Measurements from ENCODE around the gene PDE6B. TPM values are rescaled to one million over a fixed set of nuclear protein-coding genes. Genes with fewer than 3 reads are reported as not detected.

PDE6B gene
- total and polyA plus RNA-seq, 2 of the 13 experiments (the other 11 are each of a cell fraction or from before 2014, with no cell fraction given): 0.38 to 0.40 TPM

DNA sequence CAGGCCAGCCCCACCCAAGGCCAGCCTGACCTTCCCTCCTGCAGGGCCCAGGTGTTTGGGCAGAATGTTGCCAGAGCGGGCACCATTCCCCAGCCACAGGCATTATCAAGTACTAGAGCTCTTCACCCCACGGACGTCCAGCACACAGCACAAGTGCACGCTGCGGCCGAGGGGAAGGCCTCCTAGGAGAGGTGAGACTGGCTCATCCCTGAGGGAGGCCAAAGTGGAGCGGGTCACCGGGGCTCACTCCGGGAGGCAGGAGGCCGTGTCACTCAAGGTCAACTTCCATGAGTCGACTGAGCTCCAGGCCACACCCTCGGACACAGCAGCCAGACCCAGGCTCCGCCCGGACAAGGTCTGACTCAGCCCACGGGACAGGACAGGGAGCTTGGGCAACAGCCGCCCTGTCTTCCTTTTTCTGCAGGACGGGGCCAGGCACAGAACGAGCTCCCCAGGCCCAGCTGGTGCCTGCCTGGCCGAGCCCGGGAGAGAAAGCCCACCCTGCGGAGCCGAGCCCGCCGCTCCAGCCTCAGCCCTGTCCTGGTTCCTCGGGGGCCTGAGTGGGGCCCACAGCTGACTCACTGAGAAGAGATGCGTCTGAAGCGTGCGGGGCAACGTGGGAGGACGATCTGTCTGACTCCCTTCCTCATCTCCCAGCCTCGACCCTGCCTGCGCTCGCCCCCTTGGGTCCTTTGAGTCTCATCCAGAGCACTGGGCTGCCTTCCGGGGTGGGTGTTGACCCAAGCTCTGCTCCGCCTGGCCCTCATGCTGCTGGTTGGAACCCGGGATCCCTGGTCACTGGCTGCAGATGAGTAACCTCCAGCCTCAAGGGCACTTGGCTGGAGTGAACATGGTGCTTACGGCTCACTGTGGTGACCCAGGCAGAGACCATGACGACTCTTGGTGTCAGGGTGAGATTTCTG lies 61.9 kb downstream of the PDE6B start (continued):
- TF ChIP-seq CHD4 (IDR thresholded peaks at IDR 0.05; ENCODE audit: borderline replicate concordance, low read length): no peak
- TF ChIP-seq, protein P1, sequence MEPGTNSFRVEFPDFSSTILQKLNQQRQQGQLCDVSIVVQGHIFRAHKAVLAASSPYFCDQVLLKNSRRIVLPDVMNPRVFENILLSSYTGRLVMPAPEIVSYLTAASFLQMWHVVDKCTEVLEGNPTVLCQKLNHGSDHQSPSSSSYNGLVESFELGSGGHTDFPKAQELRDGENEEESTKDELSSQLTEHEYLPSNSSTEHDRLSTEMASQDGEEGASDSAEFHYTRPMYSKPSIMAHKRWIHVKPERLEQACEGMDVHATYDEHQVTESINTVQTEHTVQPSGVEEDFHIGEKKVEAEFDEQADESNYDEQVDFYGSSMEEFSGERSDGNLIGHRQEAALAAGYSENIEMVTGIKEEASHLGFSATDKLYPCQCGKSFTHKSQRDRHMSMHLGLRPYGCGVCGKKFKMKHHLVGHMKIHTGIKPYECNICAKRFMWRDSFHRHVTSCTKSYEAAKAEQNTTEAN (CRISPR knock-in tag; conservative IDR thresholded peaks at IDR 0.05): peak; percentile 40; the same call in 1 of the 2 replicates
- TF ChIP-seq NR2C2 (CRISPR knock-in tag; IDR thresholded peaks at IDR 0.05; ENCODE audit: borderline replicate concordance): peak; percentile 70; the same call in 1 of the 2 replicates
- TF ChIP-seq DPF2 (CRISPR knock-in tag; IDR thresholded peaks at IDR 0.05; ENCODE audit: borderline replicate concordance, low read depth): no peak; the same call in 1 of the 2 replicates
- no peak for TF ChIP-seq SRF (IDR thresholded peaks at IDR 0.05; ENCODE audit: low read depth, low read length)
- TF ChIP-seq AKAP8 (CRISPR knock-in tag; IDR thresholded peaks at IDR 0.05): no peak
- TF ChIP-seq, protein P2, sequence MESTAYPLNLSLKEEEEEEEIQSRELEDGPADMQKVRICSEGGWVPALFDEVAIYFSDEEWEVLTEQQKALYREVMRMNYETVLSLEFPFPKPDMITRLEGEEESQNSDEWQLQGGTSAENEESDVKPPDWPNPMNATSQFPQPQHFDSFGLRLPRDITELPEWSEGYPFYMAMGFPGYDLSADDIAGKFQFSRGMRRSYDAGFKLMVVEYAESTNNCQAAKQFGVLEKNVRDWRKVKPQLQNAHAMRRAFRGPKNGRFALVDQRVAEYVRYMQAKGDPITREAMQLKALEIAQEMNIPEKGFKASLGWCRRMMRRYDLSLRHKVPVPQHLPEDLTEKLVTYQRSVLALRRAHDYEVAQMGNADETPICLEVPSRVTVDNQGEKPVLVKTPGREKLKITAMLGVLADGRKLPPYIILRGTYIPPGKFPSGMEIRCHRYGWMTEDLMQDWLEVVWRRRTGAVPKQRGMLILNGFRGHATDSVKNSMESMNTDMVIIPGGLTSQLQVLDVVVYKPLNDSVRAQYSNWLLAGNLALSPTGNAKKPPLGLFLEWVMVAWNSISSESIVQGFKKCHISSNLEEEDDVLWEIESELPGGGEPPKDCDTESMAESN (CRISPR knock-in tag; conservative IDR thresholded peaks at IDR 0.05): 0 out of 2 replicates have a peak, but pooled peaks have one; percentile 42
- TF ChIP-seq, protein P3, sequence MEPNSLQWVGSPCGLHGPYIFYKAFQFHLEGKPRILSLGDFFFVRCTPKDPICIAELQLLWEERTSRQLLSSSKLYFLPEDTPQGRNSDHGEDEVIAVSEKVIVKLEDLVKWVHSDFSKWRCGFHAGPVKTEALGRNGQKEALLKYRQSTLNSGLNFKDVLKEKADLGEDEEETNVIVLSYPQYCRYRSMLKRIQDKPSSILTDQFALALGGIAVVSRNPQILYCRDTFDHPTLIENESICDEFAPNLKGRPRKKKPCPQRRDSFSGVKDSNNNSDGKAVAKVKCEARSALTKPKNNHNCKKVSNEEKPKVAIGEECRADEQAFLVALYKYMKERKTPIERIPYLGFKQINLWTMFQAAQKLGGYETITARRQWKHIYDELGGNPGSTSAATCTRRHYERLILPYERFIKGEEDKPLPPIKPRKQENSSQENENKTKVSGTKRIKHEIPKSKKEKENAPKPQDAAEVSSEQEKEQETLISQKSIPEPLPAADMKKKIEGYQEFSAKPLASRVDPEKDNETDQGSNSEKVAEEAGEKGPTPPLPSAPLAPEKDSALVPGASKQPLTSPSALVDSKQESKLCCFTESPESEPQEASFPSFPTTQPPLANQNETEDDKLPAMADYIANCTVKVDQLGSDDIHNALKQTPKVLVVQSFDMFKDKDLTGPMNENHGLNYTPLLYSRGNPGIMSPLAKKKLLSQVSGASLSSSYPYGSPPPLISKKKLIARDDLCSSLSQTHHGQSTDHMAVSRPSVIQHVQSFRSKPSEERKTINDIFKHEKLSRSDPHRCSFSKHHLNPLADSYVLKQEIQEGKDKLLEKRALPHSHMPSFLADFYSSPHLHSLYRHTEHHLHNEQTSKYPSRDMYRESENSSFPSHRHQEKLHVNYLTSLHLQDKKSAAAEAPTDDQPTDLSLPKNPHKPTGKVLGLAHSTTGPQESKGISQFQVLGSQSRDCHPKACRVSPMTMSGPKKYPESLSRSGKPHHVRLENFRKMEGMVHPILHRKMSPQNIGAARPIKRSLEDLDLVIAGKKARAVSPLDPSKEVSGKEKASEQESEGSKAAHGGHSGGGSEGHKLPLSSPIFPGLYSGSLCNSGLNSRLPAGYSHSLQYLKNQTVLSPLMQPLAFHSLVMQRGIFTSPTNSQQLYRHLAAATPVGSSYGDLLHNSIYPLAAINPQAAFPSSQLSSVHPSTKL (CRISPR knock-in tag; IDR thresholded peaks at IDR 0.05): peak; percentile 33
- peak; percentile 68; the same call in 1 of the 2 replicates for TF ChIP-seq POGZ (CRISPR knock-in tag; IDR thresholded peaks at IDR 0.05)
- TF ChIP-seq KLF11 (CRISPR knock-in tag; IDR thresholded peaks at IDR 0.05): no peak
- TF ChIP-seq ZFP1 (CRISPR knock-in tag; IDR thresholded peaks at IDR 0.05): no peak
- no peak for TF ChIP-seq ZNF589 (CRISPR knock-in tag; conservative IDR thresholded peaks at IDR 0.05)
- TF ChIP-seq, protein P4, sequence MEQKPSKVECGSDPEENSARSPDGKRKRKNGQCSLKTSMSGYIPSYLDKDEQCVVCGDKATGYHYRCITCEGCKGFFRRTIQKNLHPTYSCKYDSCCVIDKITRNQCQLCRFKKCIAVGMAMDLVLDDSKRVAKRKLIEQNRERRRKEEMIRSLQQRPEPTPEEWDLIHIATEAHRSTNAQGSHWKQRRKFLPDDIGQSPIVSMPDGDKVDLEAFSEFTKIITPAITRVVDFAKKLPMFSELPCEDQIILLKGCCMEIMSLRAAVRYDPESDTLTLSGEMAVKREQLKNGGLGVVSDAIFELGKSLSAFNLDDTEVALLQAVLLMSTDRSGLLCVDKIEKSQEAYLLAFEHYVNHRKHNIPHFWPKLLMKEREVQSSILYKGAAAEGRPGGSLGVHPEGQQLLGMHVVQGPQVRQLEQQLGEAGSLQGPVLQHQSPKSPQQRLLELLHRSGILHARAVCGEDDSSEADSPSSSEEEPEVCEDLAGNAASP (CRISPR knock-in tag; IDR thresholded peaks at IDR 0.05; ENCODE audit: borderline replicate concordance): peak; percentile 92
- TF ChIP-seq, protein P5, sequence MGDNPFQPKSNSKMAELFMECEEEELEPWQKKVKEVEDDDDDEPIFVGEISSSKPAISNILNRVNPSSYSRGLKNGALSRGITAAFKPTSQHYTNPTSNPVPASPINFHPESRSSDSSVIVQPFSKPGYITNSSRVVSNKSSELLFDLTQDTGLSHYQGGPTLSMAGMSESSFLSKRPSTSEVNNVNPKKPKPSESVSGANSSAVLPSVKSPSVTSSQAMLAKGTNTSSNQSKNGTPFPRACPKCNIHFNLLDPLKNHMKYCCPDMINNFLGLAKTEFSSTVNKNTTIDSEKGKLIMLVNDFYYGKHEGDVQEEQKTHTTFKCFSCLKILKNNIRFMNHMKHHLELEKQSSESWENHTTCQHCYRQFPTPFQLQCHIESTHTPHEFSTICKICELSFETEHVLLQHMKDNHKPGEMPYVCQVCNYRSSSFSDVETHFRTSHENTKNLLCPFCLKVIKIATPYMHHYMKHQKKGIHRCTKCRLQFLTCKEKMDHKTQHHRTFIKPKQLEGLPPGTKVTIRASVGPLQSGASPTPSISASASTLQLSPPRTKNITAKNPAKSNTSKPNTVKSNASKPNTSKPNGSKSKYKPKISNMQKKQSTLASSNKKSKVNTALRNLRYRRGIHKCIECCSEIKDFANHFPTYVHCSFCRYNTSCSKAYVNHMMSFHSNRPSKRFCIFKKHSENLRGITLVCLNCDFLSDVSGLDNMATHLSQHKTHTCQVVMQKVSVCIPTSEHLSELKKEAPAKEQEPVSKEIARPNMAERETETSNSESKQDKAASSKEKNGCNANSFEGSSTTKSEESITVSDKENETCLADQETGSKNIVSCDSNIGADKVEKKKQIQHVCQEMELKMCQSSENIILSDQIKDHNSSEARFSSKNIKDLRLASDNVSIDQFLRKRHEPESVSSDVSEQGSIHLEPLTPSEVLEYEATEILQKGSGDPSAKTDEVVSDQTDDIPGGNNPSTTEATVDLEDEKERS (CRISPR knock-in tag; IDR thresholded peaks at IDR 0.05): no peak
